H1 (cell line): ENCODE results near the gene KRT81. TPM values are rescaled to one million over a fixed set of nuclear protein-coding genes. Genes with fewer than 3 reads are reported as not detected.

Source experiments
- CTCF ChIA-PET: fragments of 300-600 bp; sonication (Branson Sonifier 250); formaldehyde crosslinking; loops from one replicate; lab custom pipeline; 2021; ENCODE audit not compliant: partially characterized antibody; lab: Charles Lee
- POLR2A ChIA-PET: fragments of 300-600 bp; sonication (Branson Sonifier 250); formaldehyde crosslinking; loops from one replicate; lab custom pipeline; 2021; ENCODE audit warnings: inconsistent platforms; ENCODE audit not compliant: partially characterized antibody; lab: Charles Lee
- DNase-seq, 2 experiments: peaks; one replicate each; pipeline versions ENCODE4 v3.0.0 to v3.0.0-alpha.2; 2010 to 2022; ENCODE audit warnings: low spot score in 2 of 2, low read depth in 1 of 2, mixed read lengths in 1 of 2
- FAIRE-seq: peaks from 2 replicates; lab custom pipeline; 2011; peaks lifted over from hg19 to GRCh38; lab: Jason Lieb, UNC
- H2AFZ ChIP-seq: 2 replicates; pipeline ENCODE4 v1.8.1; 2012; ENCODE audit warnings: low read length, inconsistent platforms
- H2AK5ac ChIP-seq: 2 replicates; pipeline ENCODE4 v1.6.1; 2013; ENCODE audit warnings: low read depth, low read length
- H2BK120ac ChIP-seq: replicated peaks from 2 replicates; pipeline ENCODE3; 2013; ENCODE audit warnings: low read depth, low read length, inconsistent platforms
- H2BK12ac ChIP-seq: 2 replicates; pipeline ENCODE4 v1.6.1; 2013; ENCODE audit warnings: low read depth, low read length
- H2BK15ac ChIP-seq: 2 replicates; pipeline ENCODE4 v1.6.1; 2013; ENCODE audit warnings: low read length
- H2BK20ac ChIP-seq: 2 replicates; pipeline ENCODE4 v1.6.1; 2013; ENCODE audit warnings: low read length
- H2BK5ac ChIP-seq: 2 replicates; pipeline ENCODE4 v1.6.1; 2013; ENCODE audit warnings: low read depth, low read length
- H3K14ac ChIP-seq: 2 replicates; pipeline ENCODE4 v1.6.1; 2013; ENCODE audit warnings: inconsistent platforms; ENCODE audit not compliant: insufficient read length
- H3K18ac ChIP-seq: 2 replicates; pipeline ENCODE4 v1.6.1; 2013; ENCODE audit warnings: low read length; ENCODE audit errors: extremely low read depth
- H3K23ac ChIP-seq: 2 replicates; pipeline ENCODE4 v1.6.1; 2013; ENCODE audit warnings: inconsistent platforms; ENCODE audit not compliant: insufficient read length
- H3K23me2 ChIP-seq: 2 replicates; pipeline ENCODE4 v1.6.1; 2013; ENCODE audit warnings: low read depth, low read length
- H3K27ac ChIP-seq: 2 replicates; pipeline ENCODE4 v1.6.1; 2011; ENCODE audit warnings: low read depth, low read length, inconsistent platforms
- H3K27me3 ChIP-seq, 4 experiments: replicated peaks in 1 of 4; 1 replicate in 1 of 4; 2 replicates in 3 of 4; pipeline versions ENCODE4 v1.6.1 to v1.8.1; 2011 to 2013; ENCODE audit warnings: low read length in 3 of 4, mild to moderate bottlenecking in 3 of 4, inconsistent platforms in 2 of 4, mixed read lengths in 2 of 4, moderate library complexity in 1 of 4; ENCODE audit not compliant: control insufficient read depth in 3 of 4, insufficient read depth in 3 of 4; ENCODE audit errors: extremely low read depth in 1 of 4
- H3K36me3 ChIP-seq, 4 experiments: 2 replicates each; pipeline versions ENCODE4 v1.6.1 to v1.8.1; 2011 to 2013; ENCODE audit warnings: mild to moderate bottlenecking in 4 of 4, low read length in 3 of 4, moderate library complexity in 2 of 4, control low read depth in 1 of 4, inconsistent platforms in 1 of 4; ENCODE audit not compliant: insufficient read depth in 4 of 4, control insufficient read depth in 2 of 4
- H3K4ac ChIP-seq: replicated peaks from 2 replicates; pipeline ENCODE3; 2013; ENCODE audit warnings: low read length, low read depth, mixed read lengths, inconsistent platforms; ENCODE audit not compliant: insufficient read length
- H3K4me1 ChIP-seq, 4 experiments: replicated peaks in 1 of 4; 1 replicate in 1 of 4; 2 replicates in 3 of 4; pipeline versions ENCODE4 v1.6.1 to v1.8.1; 2011 to 2013; ENCODE audit warnings: low read length in 3 of 4, inconsistent platforms in 2 of 4, mixed read lengths in 1 of 4; ENCODE audit not compliant: insufficient read depth in 4 of 4, control insufficient read depth in 3 of 4
- H3K4me2 ChIP-seq, 2 experiments: 2 replicates each; pipeline versions ENCODE4 v1.6.1 to v1.8.1; 2011 to 2013; ENCODE audit warnings: low read depth in 2 of 2, low read length in 2 of 2, control low read depth in 1 of 2, inconsistent platforms in 1 of 2, mild to moderate bottlenecking in 1 of 2; ENCODE audit not compliant: insufficient read depth in 1 of 2
- H3K4me3 ChIP-seq, 4 experiments: fragments of 200-600, 300-600 bp in 1 of 4; sonication (generic), shearing (Covaris generic), sonication (Bioruptor Twin) in 1 of 4; 2 replicates each; pipeline versions ENCODE4 v1.5.1 to v1.8.1; 2011 to 2016; ENCODE audit warnings: low read length in 4 of 4, low read depth in 3 of 4, control low read depth in 2 of 4, inconsistent platforms in 2 of 4, mild to moderate bottlenecking in 2 of 4, mixed read lengths in 1 of 4, moderate library complexity in 1 of 4; ENCODE audit not compliant: insufficient read depth in 2 of 4; ENCODE audit errors: extremely low read depth in 1 of 4
- H3K56ac ChIP-seq: replicated peaks from 2 replicates; pipeline ENCODE3; 2013; ENCODE audit warnings: low read depth, mild to moderate bottlenecking, mixed read lengths, low read length, inconsistent platforms; ENCODE audit not compliant: insufficient read length
- H3K79me1 ChIP-seq: 2 replicates; pipeline ENCODE4 v1.6.1; 2013; ENCODE audit warnings: low read depth, low read length, control low read depth
- H3K79me2 ChIP-seq, 2 experiments: 2 replicates each; pipeline versions ENCODE4 v1.6.1 to v1.8.1; 2012 to 2013; ENCODE audit warnings: low read length in 2 of 2, mild to moderate bottlenecking in 2 of 2, inconsistent platforms in 1 of 2; ENCODE audit not compliant: insufficient read depth in 2 of 2, control insufficient read depth in 1 of 2
- H3K9ac ChIP-seq, 4 experiments: replicated peaks in 1 of 4; 1 replicate in 1 of 4; 2 replicates in 3 of 4; pipeline versions ENCODE4 v1.6.1 to v1.8.1; 2011 to 2013; ENCODE audit warnings: low read depth in 3 of 4, low read length in 3 of 4, control low read depth in 2 of 4, mild to moderate bottlenecking in 2 of 4, moderate library complexity in 2 of 4, inconsistent platforms in 1 of 4; ENCODE audit errors: extremely low read depth in 1 of 4
- H3K9me3 ChIP-seq, 2 experiments: 2 replicates each; pipeline versions ENCODE4 v1.6.1 to v1.8.1; 2012 to 2013; ENCODE audit warnings: mild to moderate bottlenecking in 2 of 2, moderate library complexity in 2 of 2, control low read depth in 1 of 2, inconsistent platforms in 1 of 2, low read depth in 1 of 2, low read length in 1 of 2, mixed read lengths in 1 of 2; ENCODE audit not compliant: insufficient read depth in 2 of 2
- H4K20me1 ChIP-seq, 2 experiments: replicated peaks in 1 of 2; 2 replicates each; pipeline versions ENCODE3 to v1.8.1; 2011 to 2013; ENCODE audit warnings: inconsistent platforms in 2 of 2, low read length in 2 of 2, mild to moderate bottlenecking in 1 of 2; ENCODE audit not compliant: insufficient read depth in 2 of 2, control insufficient read depth in 1 of 2
- H4K5ac ChIP-seq: 2 replicates; pipeline ENCODE4 v1.6.1; 2013; ENCODE audit warnings: low read length, low read depth, mixed read lengths, inconsistent platforms; ENCODE audit not compliant: insufficient read length
- H4K8ac ChIP-seq: 2 replicates; pipeline ENCODE4 v1.8.0; 2013; ENCODE audit warnings: mild to moderate bottlenecking, moderate library complexity, low read length, inconsistent platforms; ENCODE audit not compliant: insufficient read depth; ENCODE audit errors: extremely low read depth
- H4K91ac ChIP-seq: replicated peaks from 2 replicates; pipeline ENCODE3; 2013; ENCODE audit warnings: low read length, mixed read lengths, inconsistent platforms; ENCODE audit not compliant: insufficient read length
- HDAC6 ChIP-seq: IDR thresholded peaks from one replicate; pipeline ENCODE4 v1.7.1; 2012; ENCODE audit warnings: low read depth, mild to moderate bottlenecking, inconsistent platforms, low read length, moderate library complexity
- KDM1A ChIP-seq: fragments of 200-600, 300-600 bp; sonication (generic); IDR thresholded peaks from 2 replicates; pipeline ENCODE4 v1.7.1; 2016; ENCODE audit warnings: mild to moderate bottlenecking, low read length, borderline replicate concordance
- KDM4A ChIP-seq: IDR thresholded peaks from one replicate; pipeline ENCODE4 v1.7.1; 2012; ENCODE audit warnings: low read depth, mild to moderate bottlenecking, moderate library complexity, low read length, inconsistent platforms; ENCODE audit not compliant: severe bottlenecking
- POLR2A ChIP-seq, 2 experiments: IDR thresholded peaks; 1 replicate in 1 of 2; 2 replicates in 1 of 2; pipeline ENCODE4 v1.6.1; 2011; ENCODE audit warnings: low read depth in 2 of 2, low read length in 2 of 2, mild to moderate bottlenecking in 2 of 2; ENCODE audit errors: control extremely low read depth in 1 of 2
- POLR2AphosphoS5 ChIP-seq: IDR thresholded peaks from 2 replicates; pipeline ENCODE4 v1.6.1; 2011; ENCODE audit warnings: low read depth, low read length
- RXRA ChIP-seq: IDR thresholded peaks from 2 replicates; pipeline ENCODE4 v1.6.1; 2011; ENCODE audit warnings: low read depth, mild to moderate bottlenecking, low read length, moderate library complexity; ENCODE audit not compliant: insufficient read depth
- SAP30 ChIP-seq: fragments of 300-600 bp; sonication (generic); IDR thresholded peaks from 2 replicates; pipeline ENCODE4 v1.7.1; 2012; ENCODE audit warnings: low read length, moderate library complexity, mild to moderate bottlenecking, inconsistent platforms; ENCODE audit not compliant: insufficient read depth, insufficient replicate concordance
- TBP ChIP-seq: IDR thresholded peaks from 2 replicates; pipeline ENCODE4 v1.6.1; 2011; ENCODE audit warnings: low read depth, low read length, improper control_type of control experiment
- USF2 ChIP-seq: IDR thresholded peaks from 2 replicates; pipeline ENCODE4 v1.6.1; 2011; ENCODE audit warnings: low read length, improper control_type of control experiment
- WGBS, 2 experiments: shearing (Covaris generic) in 1 of 2; methylation state at CpG; one replicate each; pipeline versions ENCODE4 v1.1.6 to v1.1.7; 2013 to 2015; ENCODE audit warnings: low lambda C conversion rate in 2 of 2, mixed read lengths in 2 of 2, inconsistent platforms in 1 of 2, low coverage in 1 of 2, missing lambda C conversion rate in 1 of 2; ENCODE audit not compliant: insufficient replicate concordance in 2 of 2, insufficient coverage in 1 of 2, insufficient read length in 1 of 2; ENCODE audit errors: extremely low coverage in 1 of 2, missing lambda C conversion rate in 1 of 2; 5-methylcytosine and 5-hydroxymethylcytosine counted together
- polyA plus RNA-seq, 7 experiments: library from polyadenylated mRNA; depleted of rRNA in 3 of 7; stranded (reverse) in 5 of 7; unstranded in 2 of 7; fragments of >200 nt in 5 of 7; fragments of 200-250 nt in 2 of 7; gene quantifications; 1 replicate in 5 of 7; 2 replicates in 1 of 7; 4 replicates in 1 of 7; pipeline versions ENCODE4 v1.2.1 to v1.2.3, GENCODE V29; 2011 to 2013; ENCODE audit warnings: missing spikeins in 2 of 7, mixed read lengths in 2 of 7
- total RNA-seq: library from RNA; stranded (reverse); fragmentation: NEBNext Ultra II Directional; extraction: Animal tissue kit (Norgen Biotek cat#: 25700); gene quantifications from 2 replicates; pipeline ENCODE4 v1.2.1, GENCODE V29; 2021

The KRT81 gene
- total and polyA plus RNA-seq, 2 of the 8 experiments (the other 6 are each of a cell fraction or from before 2014, with no cell fraction given) = not detected

- peaks cover 0 to 2% (median 0%) of the 10 kb centered on the region in 4 experiments; a peak in 1 of 7 replicates for H3K4me1 ChIP-seq
- no peak overlapping the region for H2AK5ac ChIP-seq
- CTCF ChIA-PET = interaction anchor here (0.7 to 4.4 kb wide), 37 partner anchors 8 to 129 kb away, joined by 3 to 38 read pairs (median 5); partner anchors contain the start of genes KRT7, KRT83 and KRT86
- H3K4me2 ChIP-seq = no peak overlapping the region
- no peak overlapping the region for H3K9ac ChIP-seq
- no peak overlapping the region for H4K91ac ChIP-seq
- H3K18ac ChIP-seq = no peak overlapping the region
- H3K4ac ChIP-seq = no peak overlapping the region
- no peak overlapping the region for H2BK15ac ChIP-seq
- POLR2A ChIA-PET = no interaction called here
- no peaks in the 10 kb centered on the region for H3K79me1 ChIP-seq
- no peaks in the 10 kb centered on the region for H3K79me2 ChIP-seq
- no peak overlapping the region for H2BK5ac ChIP-seq
- no peak overlapping the region for H2BK20ac ChIP-seq
- H2AFZ ChIP-seq = no peak overlapping the region
- no peak overlapping the region for H3K56ac ChIP-seq
- no peak overlapping the region for H3K4me3 ChIP-seq
- no peak overlapping the region for H3K27ac ChIP-seq
- H4K20me1 ChIP-seq = no peaks in the 10 kb centered on the region
- H3K14ac ChIP-seq = no peak overlapping the region
- no peaks in the 10 kb centered on the region for H3K36me3 ChIP-seq
- H2BK120ac ChIP-seq = no peak overlapping the region
- FAIRE-seq (no peak), DNase-seq (no peak)
- no peak overlapping the region for H4K8ac ChIP-seq
- 0 out of 2 replicates have a peak, but pooled peaks cover 2% of the 10 kb centered on the region for H3K23me2 ChIP-seq
- no peak overlapping the region for H4K5ac ChIP-seq
- H2BK12ac ChIP-seq = no peak overlapping the region
- 86% methylated on average over 22 of the region's 24 CpGs; no CpG with 5 or more reads in 1 of the 2 experiments for WGBS, 2 experiments
- H3K9me3 ChIP-seq = no peaks in the 10 kb centered on the region
- H3K27me3 ChIP-seq = no peaks in the 10 kb centered on the region
- TF ChIP-seq POLR2AphosphoS5 (no peak), KDM4A (no peak), POLR2A (IDR thresholded peaks at IDR 0.05; ENCODE audit: control extremely low read depth in 1 of 2, low read depth in 2 of 2, low read length in 2 of 2) (no peak), TBP (no peak), SAP30 (no peak), RXRA (no peak), USF2 (no peak), KDM1A (no peak), HDAC6 (no peak)
- H3K23ac ChIP-seq = no peak overlapping the region
Observed at GRCh38 chr12:52285851-52286530, 5.3 kb downstream of the KRT81 start.
